ENCODE measurements around the gene DSTN.

DSTN gene

GRCh38 chr20:17602493-17602892 is 32.6 kb downstream of the DSTN start:
- Histone ChIP-seq H3K27ac (no peak overlapping the region), H3K9me3 (ENCODE audit: control insufficient read depth, low read length) (no peaks in the 10 kb centered on the region), H3K4me1 (peaks cover 15% of the 10 kb centered on the region), H3K79me2 (peaks cover 40% of the 10 kb centered on the region), H3K9ac (no peak overlapping the region), H3K36me3 (ENCODE audit: control insufficient read depth, insufficient read depth, low read length) (no peaks in the 10 kb centered on the region), H3K4me2 (ENCODE audit: low read length) (no peak overlapping the region), H2AFZ (no peak overlapping the region), H3K27me3 (ENCODE audit: control insufficient read depth, insufficient read depth, low read length) (no peaks in the 10 kb centered on the region), H3K4me3 (ENCODE audit: low read depth, low read length) (no peak overlapping the region)
- TF ChIP-seq CTCF (IDR thresholded peaks at IDR 0.05) = no peak

- H3K36me3 ChIP-seq (ENCODE audit: control insufficient read depth, insufficient read depth, low read length) = no peaks in the 10 kb centered on the region
- H3K9me3 ChIP-seq (ENCODE audit: control insufficient read depth, low read length) = no peaks in the 10 kb centered on the region
- no peak overlapping the region for H3K4me3 ChIP-seq (ENCODE audit: low read depth, low read length)
- peaks cover 15% of the 10 kb centered on the region for H3K4me1 ChIP-seq
- TF ChIP-seq CTCF (IDR thresholded peaks at IDR 0.05) = no peak
- H2AFZ ChIP-seq = no peak overlapping the region
- H3K4me2 ChIP-seq (ENCODE audit: low read length) = no peak overlapping the region
- H3K27me3 ChIP-seq (ENCODE audit: control insufficient read depth, insufficient read depth, low read length) = no peaks in the 10 kb centered on the region
- peak overlapping the region; percentile 4 for H3K27ac ChIP-seq
- no peak overlapping the region for H3K9ac ChIP-seq
- peaks cover 33% of the 10 kb centered on the region for H3K79me2 ChIP-seq
Observed at GRCh38 chr20:17605131-17605660, 35.3 kb downstream of the DSTN start.

- Histone ChIP-seq H3K27ac (no peak overlapping the region), H3K9ac (no peak overlapping the region), H3K9me3 (ENCODE audit: control insufficient read depth, low read length) (no peaks in the 10 kb centered on the region), H3K27me3 (ENCODE audit: control insufficient read depth, insufficient read depth, low read length) (no peaks in the 10 kb centered on the region), H3K36me3 (ENCODE audit: control insufficient read depth, insufficient read depth, low read length) (no peaks in the 10 kb centered on the region), H3K4me2 (ENCODE audit: low read length) (no peak overlapping the region), H3K79me2 (peaks cover 33% of the 10 kb centered on the region), H2AFZ (no peak overlapping the region), H3K4me1 (peaks cover 19% of the 10 kb centered on the region), H3K4me3 (ENCODE audit: low read depth, low read length) (no peak overlapping the region)
- TF ChIP-seq CTCF (IDR thresholded peaks at IDR 0.05) = no peak
Observed at GRCh38 chr20:17606001-17606400, 36.1 kb downstream of the DSTN start.

- H3K79me2 ChIP-seq = peaks cover 10% of the 10 kb centered on the region
Observed at GRCh38 chr20:17608701-17609497, 39.0 kb downstream of the DSTN start.

More at GRCh38 chr20:17608701-17609497, 39.0 kb downstream of the DSTN start:
- peaks cover 11% of the 10 kb centered on the region for H3K4me1 ChIP-seq
- no peak overlapping the region for H3K27ac ChIP-seq
- H2AFZ ChIP-seq = no peak overlapping the region
- H3K27me3 ChIP-seq (ENCODE audit: control insufficient read depth, insufficient read depth, low read length) = no peaks in the 10 kb centered on the region
- no peak for TF ChIP-seq CTCF (IDR thresholded peaks at IDR 0.05)
- no peak overlapping the region for H3K4me2 ChIP-seq (ENCODE audit: low read length)
- no peak overlapping the region for H3K9ac ChIP-seq
- H3K9me3 ChIP-seq (ENCODE audit: control insufficient read depth, low read length) = no peaks in the 10 kb centered on the region
- no peaks in the 10 kb centered on the region for H3K36me3 ChIP-seq (ENCODE audit: control insufficient read depth, insufficient read depth, low read length)
- no peak overlapping the region for H3K4me3 ChIP-seq (ENCODE audit: low read depth, low read length)
